SKM-1 (cell line): ENCODE measurements around the gene TRPM8.

Experiments used
- DNase-seq: peaks from one replicate; lab custom pipeline; 2025; ENCODE audit not compliant: unreplicated experiment; lab: John Stamatoyannopoulos, UW

The TRPM8 gene

GRCh38 chr2:234033885-234034284 lies 116.7 kb downstream of the TRPM8 start:
- DNase-seq, result no peak

GRCh38 chr2:234038076-234038802 lies 121.1 kb downstream of the TRPM8 start:
- no peak for DNase-seq

DNA sequence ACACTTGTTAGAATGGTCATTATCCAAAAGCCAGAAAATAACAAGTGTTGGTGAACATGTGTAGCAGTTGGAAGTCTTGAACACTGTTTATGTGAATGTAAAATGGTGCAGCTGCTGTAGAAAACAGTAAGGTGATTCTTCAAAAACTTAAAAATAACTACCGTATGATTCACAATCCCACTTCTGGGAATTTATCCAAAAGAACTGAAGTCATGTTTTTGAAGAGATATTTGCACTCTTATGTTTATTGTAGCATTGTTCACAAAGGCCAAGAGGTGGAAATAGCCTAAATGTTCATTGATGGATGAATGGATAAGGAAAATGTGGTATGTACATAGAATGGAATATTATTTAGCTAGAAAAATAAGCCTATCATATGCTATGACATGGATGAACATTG lies 127.0 kb downstream of the TRPM8 start:
- no peak for DNase-seq

- no peak for DNase-seq
These were observed 129.3 kb downstream of the TRPM8 start for GRCh38 chr2:234046521-234046920.

- DNase-seq, result no peak
These were observed 130.2 kb downstream of the TRPM8 start for GRCh38 chr2:234047361-234047760.

DNA sequence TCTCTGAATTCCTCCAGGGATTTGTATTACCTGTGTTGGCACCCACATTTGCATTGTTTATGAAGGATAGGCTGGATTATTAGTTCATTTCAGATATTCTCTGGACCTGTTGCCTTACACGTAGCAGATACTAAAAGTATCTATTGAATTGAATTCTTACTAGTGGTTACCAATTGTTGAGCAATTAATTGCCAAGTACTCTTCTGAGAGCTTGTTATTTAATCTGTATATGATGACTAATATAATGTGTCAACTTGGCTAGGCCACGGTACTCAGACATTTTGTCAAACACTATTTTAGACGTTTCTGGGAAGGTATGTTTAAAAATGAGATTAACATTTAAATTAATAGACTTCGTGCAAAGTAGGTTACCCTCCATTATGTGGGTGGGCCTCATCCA lies 130.9 kb downstream of the TRPM8 start:
- no peak for DNase-seq

- no peak for DNase-seq
These were observed 133.4 kb downstream of the TRPM8 start, which contains the start of gene SPP2 for GRCh38 chr2:234050455-234051135. TSS of gene SPP2 (plus strand) at chr2:234050702. CDS start at chr2:234050787, 85 bp downstream.

DNA sequence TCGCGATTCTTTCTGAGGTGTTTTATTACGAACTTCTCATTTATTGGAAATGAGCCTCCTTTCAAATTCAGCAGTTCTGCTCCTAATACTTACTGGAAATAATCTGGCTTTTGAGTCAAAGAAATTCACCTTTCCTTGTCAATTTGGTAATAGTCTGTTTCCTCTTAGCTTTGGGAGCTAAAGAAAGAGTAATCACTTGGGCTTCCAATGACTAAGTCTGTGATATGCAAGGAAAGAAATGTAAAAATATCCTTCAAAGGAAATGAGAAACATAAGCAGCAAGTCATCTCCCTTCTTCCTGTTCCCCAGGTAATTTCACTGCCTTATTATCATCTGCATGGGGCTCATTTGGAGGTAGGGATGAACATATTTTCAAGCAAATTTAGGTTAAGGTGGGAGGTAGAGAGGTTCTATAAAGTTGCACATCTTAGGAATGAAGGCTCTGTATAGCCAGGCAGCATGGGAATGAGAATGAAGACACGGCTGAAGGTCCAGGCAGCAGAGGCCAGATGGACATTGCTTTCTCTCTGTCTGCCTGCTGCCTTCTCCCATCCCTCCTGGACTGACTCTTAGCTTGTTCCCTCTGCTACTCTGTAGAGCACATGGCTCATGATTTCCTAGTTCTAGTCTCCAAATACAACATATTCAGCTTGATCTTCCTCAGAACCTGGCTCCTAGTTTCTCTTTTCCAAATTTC lies 134.3 kb downstream of the TRPM8 start:
- no peak for DNase-seq

DNA sequence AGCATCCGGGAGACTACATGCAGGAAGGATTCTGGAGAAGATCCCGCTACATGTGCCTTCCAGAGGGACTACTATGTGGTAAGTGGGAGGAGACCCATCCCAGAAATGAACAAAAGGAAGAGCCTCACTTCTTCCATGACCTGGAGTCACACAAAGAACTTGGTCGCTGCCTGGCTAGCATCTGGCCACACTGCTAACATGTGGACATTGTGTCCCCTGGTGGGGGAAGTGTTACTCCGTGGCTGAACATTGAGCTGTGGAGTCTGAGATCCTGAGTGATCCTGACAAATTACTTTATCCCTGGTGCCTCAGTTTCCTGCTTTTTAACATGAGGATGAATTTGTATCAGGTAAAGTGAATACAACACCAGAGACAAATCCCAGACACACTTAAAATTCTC lies 141.7 kb downstream of the TRPM8 start:
- no peak for DNase-seq

DNA sequence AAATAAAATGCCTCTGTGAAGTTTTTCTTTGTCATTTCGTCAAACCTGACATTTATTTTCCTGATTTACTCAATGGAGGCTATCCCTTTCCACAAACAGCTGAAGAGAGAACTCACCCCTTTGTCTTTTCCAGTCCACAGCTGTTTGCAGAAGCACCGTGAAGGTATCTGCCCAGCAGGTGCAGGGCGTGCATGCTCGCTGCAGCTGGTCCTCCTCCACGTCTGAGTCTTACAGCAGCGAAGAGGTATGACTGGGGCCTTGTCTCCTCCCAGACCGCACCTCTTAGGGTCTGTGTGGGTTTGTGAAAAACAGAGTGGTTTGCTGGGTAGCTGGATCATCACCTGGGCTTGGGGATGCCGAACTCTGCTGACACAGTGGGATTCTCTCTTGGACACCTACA lies 143.1 kb downstream of the TRPM8 start:
- no peak for DNase-seq

GRCh38 chr2:234061624-234062257 lies 144.6 kb downstream of the TRPM8 start:
- DNase-seq, result no peak

DNA sequence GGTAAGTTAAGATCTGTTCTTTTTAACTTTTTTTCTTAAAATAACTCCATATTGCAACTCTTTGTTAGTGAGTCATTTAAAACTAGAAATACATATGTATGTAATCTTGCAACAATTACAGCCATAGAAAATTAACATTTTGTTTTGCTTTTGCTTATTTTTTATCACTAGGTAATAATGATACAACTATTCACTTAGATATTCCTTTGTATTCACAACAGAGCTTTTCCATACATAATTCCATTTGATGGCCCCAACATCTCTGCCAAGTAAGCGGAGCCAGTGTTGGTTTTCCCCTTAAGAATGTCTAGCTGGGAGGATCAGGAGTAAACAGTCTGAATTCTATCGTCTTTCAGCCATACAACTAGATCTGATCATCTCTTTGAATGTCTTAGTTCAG lies 149.4 kb downstream of the TRPM8 start:
- no peak for DNase-seq
